GM12892 (cell line): Measurements from ENCODE around the gene TENM4.

Source experiments
- DNase-seq: peaks from one replicate; pipeline ENCODE4 v3.0.0; 2011; ENCODE audit not compliant: insufficient read length
- FAIRE-seq: peaks from 2 replicates; lab custom pipeline; 2011; peaks lifted over from hg19 to GRCh38; lab: Jason Lieb, UNC
- POLR2A ChIP-seq: IDR thresholded peaks from 2 replicates; pipeline ENCODE4 v1.6.1; 2011; ENCODE audit warnings: low read depth, low read length, control low read depth
- POLR2AphosphoS5 ChIP-seq: IDR thresholded peaks from 2 replicates; pipeline ENCODE4 v1.6.1; 2011; ENCODE audit warnings: low read depth, low read length, control low read depth
- TAF1 ChIP-seq: IDR thresholded peaks from 2 replicates; pipeline ENCODE4 v1.6.1; 2011; ENCODE audit warnings: low read depth, mild to moderate bottlenecking, control low read depth, low read length, borderline replicate concordance

The TENM4 gene

DNA sequence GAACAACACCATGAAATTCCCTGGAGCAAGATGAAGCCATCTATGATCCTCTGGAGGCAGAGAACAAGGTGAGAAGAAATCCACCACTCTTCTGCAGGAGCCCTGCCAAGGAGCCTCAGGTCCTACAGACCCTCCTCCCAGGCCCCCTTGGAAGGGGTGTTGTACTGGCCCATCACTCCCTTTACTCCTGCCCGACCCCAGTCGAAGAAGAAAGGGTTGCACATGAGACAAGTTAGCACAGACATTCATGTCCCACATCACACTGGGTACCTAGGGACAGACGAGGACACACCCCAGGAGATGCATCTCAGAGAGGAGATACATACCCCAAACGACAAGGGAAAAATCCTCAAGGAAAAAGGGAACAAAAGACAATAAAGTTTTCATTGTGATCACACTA, 783.4 kb downstream of the TENM4 start:
- DNase-seq (no peak), FAIRE-seq (no peak)
- TF ChIP-seq TAF1 (no peak), POLR2AphosphoS5 (no peak), POLR2A (no peak)

GRCh38 chr11:78656984-78657383, 783.8 kb downstream of the TENM4 start:
- no peak for TF ChIP-seq POLR2AphosphoS5
- TF ChIP-seq POLR2A = no peak
- TF ChIP-seq TAF1 = no peak
- FAIRE-seq (no peak), DNase-seq (no peak)

DNA sequence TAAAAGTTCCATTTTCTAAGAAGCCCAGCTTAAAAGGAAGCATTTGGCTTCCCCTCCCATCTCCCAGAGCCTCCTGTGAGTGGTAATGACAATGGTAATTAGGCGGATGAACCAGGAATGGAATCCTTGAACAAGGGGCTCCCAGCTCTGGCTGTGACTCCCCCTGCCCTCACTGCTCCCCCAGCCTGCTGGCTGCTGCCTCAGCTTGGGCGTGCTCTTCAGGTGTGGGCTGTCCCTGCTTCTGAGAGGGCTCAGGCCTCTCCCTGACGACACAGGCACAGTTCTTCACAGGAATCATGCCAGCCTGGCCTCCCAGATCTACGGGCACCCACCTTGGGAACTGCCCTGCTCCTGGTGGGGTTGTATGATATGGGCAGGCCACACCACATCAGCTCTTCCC, 784.5 kb downstream of the TENM4 start:
- FAIRE-seq (no peak), DNase-seq (no peak)
- TF ChIP-seq TAF1 (no peak), POLR2AphosphoS5 (no peak), POLR2A (no peak)

DNA sequence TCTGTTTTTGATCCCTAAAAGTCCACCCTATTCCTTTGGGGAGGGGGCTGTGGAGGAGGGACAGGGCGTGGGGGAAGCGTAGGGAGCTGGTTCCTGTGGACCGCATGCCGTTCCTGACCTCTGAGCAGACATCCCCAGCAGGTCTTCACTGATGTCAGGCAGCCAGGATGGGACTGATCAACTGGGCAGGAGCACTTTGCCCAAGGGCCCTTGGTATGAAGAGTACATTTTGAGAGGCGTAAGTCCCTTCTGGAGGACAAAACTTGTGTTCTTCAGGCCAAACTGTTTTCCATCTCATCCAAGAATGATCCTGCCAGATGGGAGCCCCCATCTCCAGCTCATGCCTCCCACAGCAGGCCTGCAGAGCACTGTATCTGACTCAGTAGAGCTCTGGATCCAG, 785.3 kb downstream of the TENM4 start:
- no peak for TF ChIP-seq POLR2A
- TF ChIP-seq POLR2AphosphoS5 = no peak
- TF ChIP-seq TAF1 = no peak
- no peak for DNase-seq
- FAIRE-seq = no peak

- DNase-seq (no peak), FAIRE-seq (no peak)
- TF ChIP-seq POLR2A (no peak), POLR2AphosphoS5 (no peak), TAF1 (no peak)
These were observed 786.0 kb downstream of the TENM4 start for GRCh38 chr11:78654866-78655265.

DNA sequence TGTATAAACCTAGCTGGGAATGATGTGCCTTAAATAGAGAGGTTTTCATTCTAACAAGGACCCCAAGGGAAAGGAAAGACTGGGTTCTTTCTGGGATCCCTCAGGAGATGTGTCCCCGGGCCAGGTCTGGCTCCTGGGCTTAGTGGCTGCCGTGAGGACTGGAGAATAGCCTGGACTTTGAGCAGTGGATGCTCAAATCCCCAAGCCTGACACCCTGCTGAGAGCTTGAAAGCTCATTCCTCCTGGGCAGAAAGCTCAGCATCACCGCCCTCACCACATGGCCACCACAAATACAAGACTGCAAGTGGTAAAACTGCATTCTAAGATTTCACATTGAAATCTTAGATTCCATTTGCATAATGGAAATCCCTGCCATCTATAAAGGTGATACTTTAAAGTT, 786.8 kb downstream of the TENM4 start:
- no peak for DNase-seq
- FAIRE-seq = no peak
- TF ChIP-seq TAF1 (no peak), POLR2A (no peak), POLR2AphosphoS5 (no peak)

DNA sequence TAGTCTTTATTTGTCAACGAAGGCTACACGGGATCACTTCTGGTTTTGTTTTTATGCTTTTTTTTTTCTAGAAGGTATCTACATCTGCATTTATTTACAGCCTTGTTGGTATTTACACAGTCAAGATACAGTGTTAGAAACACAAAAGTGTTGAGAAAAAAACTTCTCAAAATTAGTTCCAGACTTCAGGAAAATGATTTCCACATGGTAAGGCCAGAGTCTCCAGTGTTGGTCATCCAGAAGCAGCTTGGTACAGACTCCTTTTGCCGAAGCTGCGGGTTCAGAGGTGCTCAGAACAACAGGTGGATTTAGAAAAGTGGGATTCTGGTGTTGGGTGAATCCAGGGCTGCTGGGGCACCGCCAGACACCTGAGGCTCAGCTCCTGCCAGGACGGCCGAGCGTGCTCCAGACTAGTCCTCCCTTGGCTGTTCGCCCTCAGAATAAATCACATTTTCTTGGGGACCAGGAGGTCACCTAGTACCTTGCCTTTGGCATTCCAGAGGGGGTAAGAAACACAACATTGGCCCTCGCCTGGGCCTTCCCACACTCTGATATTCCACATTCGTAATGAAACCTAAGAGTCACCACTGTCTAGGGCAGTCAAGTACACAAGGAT, 787.4 kb downstream of the TENM4 start:
- TF ChIP-seq POLR2AphosphoS5 (no peak), TAF1 (no peak), POLR2A (no peak)
- no peak for FAIRE-seq
- no peak for DNase-seq

GRCh38 chr11:78652843-78653239, 788.0 kb downstream of the TENM4 start:
- TF ChIP-seq TAF1 = no peak
- no peak for TF ChIP-seq POLR2AphosphoS5
- no peak for TF ChIP-seq POLR2A
- FAIRE-seq (no peak), DNase-seq (no peak)

- no peak for TF ChIP-seq POLR2AphosphoS5
- no peak for TF ChIP-seq POLR2A
- TF ChIP-seq TAF1 = no peak
- FAIRE-seq = no peak
- no peak for DNase-seq
These were observed 788.6 kb downstream of the TENM4 start for GRCh38 chr11:78651923-78652842.

GRCh38 chr11:78651136-78651775, 789.6 kb downstream of the TENM4 start:
- FAIRE-seq (no peak), DNase-seq (no peak)

DNA sequence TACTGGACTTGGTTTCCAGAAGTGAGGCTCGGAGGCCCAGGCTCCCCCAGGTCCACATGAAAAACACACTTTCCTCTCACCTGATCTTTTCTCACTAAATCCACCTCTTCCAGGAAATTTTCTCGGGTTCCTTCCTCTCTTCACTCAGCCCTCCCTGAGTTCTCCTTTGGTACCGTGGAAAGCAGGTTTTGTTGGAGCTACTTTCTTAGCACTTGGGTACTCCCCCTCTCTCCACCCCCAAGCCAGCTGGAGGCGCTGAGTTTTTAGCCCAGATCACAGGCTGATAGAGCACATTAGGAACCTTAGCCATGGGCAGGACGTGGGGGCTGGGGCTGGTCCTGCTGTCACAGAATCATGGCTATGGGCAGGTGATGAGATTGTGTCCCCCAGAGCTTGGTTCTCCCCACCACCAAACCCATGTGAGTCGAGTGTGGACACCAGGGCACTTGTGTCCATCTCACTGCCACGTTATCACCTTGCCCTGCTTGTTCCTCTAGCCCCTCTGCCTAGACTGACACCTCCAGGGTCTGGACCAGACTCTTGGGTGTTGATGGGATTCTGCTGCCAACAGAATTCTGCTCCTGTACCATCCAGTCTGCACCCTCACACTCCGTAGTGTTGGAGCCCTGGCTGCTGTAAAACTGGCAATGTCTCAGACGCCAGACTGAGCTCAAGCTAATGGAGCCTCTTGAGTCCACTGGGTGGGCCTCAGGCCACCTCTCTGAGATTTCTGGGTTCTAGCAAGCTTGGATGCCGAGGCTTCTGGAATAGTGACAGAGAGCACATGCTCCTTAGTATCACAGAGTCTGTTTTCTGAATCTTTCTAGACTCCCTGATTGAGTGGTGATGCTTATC, 791.2 kb downstream of the TENM4 start:
- DNase-seq = no peak
- TF ChIP-seq TAF1 (no peak), POLR2AphosphoS5 (no peak), POLR2A (no peak)
- no peak for FAIRE-seq

More at GRCh38 chr11:78651136-78651775, 789.6 kb downstream of the TENM4 start:
- TF ChIP-seq POLR2AphosphoS5 = no peak
- no peak for TF ChIP-seq TAF1
- TF ChIP-seq POLR2A = no peak
